Skeletal muscle tissue (tissue), 4 donors: ENCODE measurements around the gene UGT2A3. TPM values are rescaled to one million over a fixed set of nuclear protein-coding genes. Genes with fewer than 3 reads are reported as not detected.
"Not testable (repeated sequence)": the region's sequence is repeated elsewhere in the genome, so short reads cannot be mapped to it uniquely, and the experiment has no call there.

Source experiments
- H3K27ac ChIP-seq: one replicate; pipeline ENCODE4 v1.7.0; 2013; ENCODE audit warnings: mild to moderate bottlenecking, low read depth, low read length, inconsistent platforms
- H3K27me3 ChIP-seq, 3 donors: one replicate each; pipeline ENCODE4 v1.7.0; 2013; ENCODE audit warnings: low read length in 3 of 3; ENCODE audit not compliant: control insufficient read depth in 3 of 3, insufficient read depth in 3 of 3
- H3K36me3 ChIP-seq, 3 donors: one replicate each; pipeline ENCODE4 v1.7.0; 2013; ENCODE audit warnings: low read length in 3 of 3; ENCODE audit not compliant: control insufficient read depth in 3 of 3, insufficient read depth in 3 of 3
- H3K4me1 ChIP-seq, 3 donors: one replicate each; pipeline ENCODE4 v1.7.0; 2013; ENCODE audit warnings: low read length in 3 of 3, mild to moderate bottlenecking in 3 of 3; ENCODE audit not compliant: control insufficient read depth in 3 of 3, insufficient read depth in 3 of 3
- H3K4me3 ChIP-seq, 3 donors: one replicate each; pipeline ENCODE4 v1.7.0; 2013; ENCODE audit warnings: low read length in 3 of 3
- H3K9ac ChIP-seq, 3 donors: one replicate each; pipeline ENCODE4 v1.7.0; 2013; ENCODE audit warnings: low read length in 3 of 3, mild to moderate bottlenecking in 3 of 3, moderate library complexity in 2 of 3, low read depth in 1 of 3
- H3K9me3 ChIP-seq, 3 donors: one replicate each; pipeline ENCODE4 v1.7.0; 2013; ENCODE audit warnings: low read length in 3 of 3; ENCODE audit not compliant: control insufficient read depth in 3 of 3
- total RNA-seq: library from RNA; depleted of rRNA; stranded (reverse); fragments of >200 nt; gene quantifications from one replicate; pipeline ENCODE4 v1.2.3, GENCODE V29; 2014
- donor health status: Osteomylitis.

The UGT2A3 gene
- not detected for total RNA-seq

- Histone ChIP-seq H3K36me3 (no peaks in the 10 kb centered on the region), H3K9ac (no peak within 1 kb of the TSS), H3K4me3 (no peak within 1 kb of the TSS), H3K27ac (no peak within 1 kb of the TSS), H3K4me1 (no peaks in the 10 kb centered on the region), H3K9me3 (no peaks in the 10 kb centered on the region), H3K27me3 (no peaks in the 10 kb centered on the region)
Observed at GRCh38 chr4:68951078-68951805, at the start of gene UGT2A3. UGT2A3 (minus strand) TSS chr4:68951804; CDS start chr4:68951760, 44 bp downstream.

GRCh38 chr4:68997040-68997439 lies 45.4 kb upstream of the UGT2A3 start:
- Histone ChIP-seq H3K27me3 (no peaks in the 10 kb centered on the region), H3K27ac (no peak overlapping the region), H3K9ac (no peak overlapping the region), H3K9me3 (no peaks in the 10 kb centered on the region), H3K4me3 (no peak overlapping the region), H3K4me1 (no peaks in the 10 kb centered on the region), H3K36me3 (no peaks in the 10 kb centered on the region)

GRCh38 chr4:68995292-68995691 lies 43.7 kb upstream of the UGT2A3 start:
- H3K27me3 ChIP-seq: no peaks in the 10 kb centered on the region
- no peak overlapping the region for H3K4me3 ChIP-seq
- no peaks in the 10 kb centered on the region for H3K4me1 ChIP-seq
- H3K27ac ChIP-seq: no peak overlapping the region
- H3K36me3 ChIP-seq: no peaks in the 10 kb centered on the region
- no peak overlapping the region for H3K9ac ChIP-seq
- no peaks in the 10 kb centered on the region for H3K9me3 ChIP-seq

GRCh38 chr4:68987007-68987406 lies 35.4 kb upstream of the UGT2A3 start:
- Histone ChIP-seq H3K4me1 (no peaks in the 10 kb centered on the region), H3K4me3 (no peak overlapping the region), H3K27me3 (no peaks in the 10 kb centered on the region), H3K27ac (no peak overlapping the region), H3K9ac (no peak overlapping the region), H3K36me3 (no peaks in the 10 kb centered on the region), H3K9me3 (no peaks in the 10 kb centered on the region)

GRCh38 chr4:68985442-68985841 lies 33.8 kb upstream of the UGT2A3 start:
- H3K9ac ChIP-seq: no peak overlapping the region
- H3K27ac ChIP-seq: no peak overlapping the region
- no peaks in the 10 kb centered on the region for H3K27me3 ChIP-seq
- no peaks in the 10 kb centered on the region for H3K9me3 ChIP-seq
- H3K4me3 ChIP-seq: no peak overlapping the region
- H3K36me3 ChIP-seq: no peaks in the 10 kb centered on the region
- H3K4me1 ChIP-seq: no peaks in the 10 kb centered on the region

GRCh38 chr4:68984947-68985346 lies 33.3 kb upstream of the UGT2A3 start:
- H3K27me3 ChIP-seq: no peaks in the 10 kb centered on the region
- no peak overlapping the region for H3K9ac ChIP-seq
- H3K4me3 ChIP-seq: no peak overlapping the region
- no peaks in the 10 kb centered on the region for H3K36me3 ChIP-seq
- no peaks in the 10 kb centered on the region for H3K4me1 ChIP-seq
- no peaks in the 10 kb centered on the region for H3K9me3 ChIP-seq
- no peak overlapping the region for H3K27ac ChIP-seq

GRCh38 chr4:68963374-68963773 lies 11.8 kb upstream of the UGT2A3 start:
- Histone ChIP-seq H3K4me3 (no peak overlapping the region), H3K36me3 (no peaks in the 10 kb centered on the region), H3K27me3 (no peaks in the 10 kb centered on the region), H3K9me3 (no peaks in the 10 kb centered on the region), H3K4me1 (no peaks in the 10 kb centered on the region), H3K9ac (no peak overlapping the region), H3K27ac (no peak overlapping the region)

GRCh38 chr4:68962868-68963267 lies 11.3 kb upstream of the UGT2A3 start:
- H3K36me3 ChIP-seq: no peaks in the 10 kb centered on the region
- H3K27ac ChIP-seq: no peak overlapping the region
- H3K9me3 ChIP-seq: no peaks in the 10 kb centered on the region
- H3K4me1 ChIP-seq: no peaks in the 10 kb centered on the region
- no peak overlapping the region for H3K4me3 ChIP-seq
- H3K27me3 ChIP-seq: no peaks in the 10 kb centered on the region
- no peak overlapping the region for H3K9ac ChIP-seq

GRCh38 chr4:68960294-68961163 lies 8.9 kb upstream of the UGT2A3 start:
- Histone ChIP-seq H3K9me3 (no peaks in the 10 kb centered on the region), H3K9ac (no peak overlapping the region), H3K27me3 (no peaks in the 10 kb centered on the region), H3K4me1 (no peaks in the 10 kb centered on the region), H3K4me3 (no peak overlapping the region), H3K27ac (no peak overlapping the region), H3K36me3 (no peaks in the 10 kb centered on the region)

- not testable (repeated sequence) for H3K36me3 ChIP-seq, H3K27ac ChIP-seq
Observed at GRCh38 chr4:68959085-68959484, 7.5 kb upstream of the UGT2A3 start.

More at GRCh38 chr4:68959085-68959484, 7.5 kb upstream of the UGT2A3 start:
- not testable (repeated sequence) for H3K9ac ChIP-seq, H3K4me3 ChIP-seq, H3K9me3 ChIP-seq, H3K4me1 ChIP-seq, H3K27me3 ChIP-seq
